ENCODE measurements around the gene SYNPR. TPM values are rescaled to one million over a fixed set of nuclear protein-coding genes. Genes with fewer than 3 reads are reported as not detected.

The SYNPR gene
- total RNA-seq, 4 donors from 2014 or later: 1.7 TPM; not detected in 3

DNA sequence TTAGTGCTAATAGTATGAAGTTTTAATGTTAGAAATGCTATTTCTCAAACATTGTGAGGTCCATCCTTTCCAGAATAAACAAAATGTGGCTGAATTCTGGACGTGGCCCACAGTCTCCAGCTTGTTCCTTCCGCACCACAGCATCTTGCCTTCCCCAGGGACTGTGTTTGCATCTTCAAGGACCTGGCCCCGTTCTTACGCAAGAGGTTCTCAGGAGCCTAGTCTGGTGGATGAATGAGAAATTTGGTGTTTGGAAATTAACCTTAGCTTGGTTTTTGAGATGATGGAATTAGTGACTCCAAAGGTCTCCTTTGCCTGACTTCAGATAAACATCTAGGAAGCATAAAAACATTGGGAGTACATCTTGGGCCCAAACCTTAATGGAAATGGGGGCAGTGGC, 18.1 kb downstream of the SYNPR start:
- TF ChIP-seq CTCF (IDR thresholded peaks at IDR 0.05) (no peak), POLR2A (IDR thresholded peaks at IDR 0.05) (no peak)
- H3K4me3 ChIP-seq: no peak overlapping the region
- no peak for DNase-seq
- intact Hi-C loops (cut with DNase I; ENCODE audit: low total_unique reads): no loop called here
- no peaks in the 10 kb centered on the region for H3K4me1 ChIP-seq
- H3K36me3 ChIP-seq: no peaks in the 10 kb centered on the region
- no peak overlapping the region for H3K27ac ChIP-seq
- H3K9me3 ChIP-seq: no peaks in the 10 kb centered on the region
- H3K27me3 ChIP-seq: no peaks in the 10 kb centered on the region

DNA sequence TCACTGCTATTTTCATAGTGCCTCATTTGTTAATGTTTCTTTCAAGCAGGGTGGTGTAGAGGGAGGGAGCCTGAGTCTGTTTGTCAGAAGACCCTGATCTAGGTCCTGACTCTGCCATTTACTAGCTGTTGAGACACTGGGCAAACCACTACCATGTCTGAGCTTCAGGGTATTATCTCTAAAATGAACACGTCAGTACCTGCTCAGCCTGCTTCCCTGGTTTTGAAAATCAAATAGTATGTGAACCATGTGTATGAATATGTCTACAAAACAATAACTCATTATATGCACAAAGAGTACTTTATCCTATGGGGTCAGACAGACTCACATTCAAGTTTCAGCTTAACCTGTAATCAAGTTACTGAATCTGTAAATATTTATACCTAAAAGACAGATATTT, 25.1 kb downstream of the SYNPR start:
- DNase-seq: no peak
- Histone ChIP-seq H3K9me3 (no peaks in the 10 kb centered on the region), H3K36me3 (no peaks in the 10 kb centered on the region), H3K4me1 (no peaks in the 10 kb centered on the region), H3K4me3 (no peak overlapping the region), H3K27ac (no peak overlapping the region), H3K27me3 (no peaks in the 10 kb centered on the region)
- intact Hi-C loops (cut with DNase I; ENCODE audit: low total_unique reads): no loop called here
- no peak for TF ChIP-seq CTCF (IDR thresholded peaks at IDR 0.05)
- no peak for TF ChIP-seq POLR2A (IDR thresholded peaks at IDR 0.05)

DNA sequence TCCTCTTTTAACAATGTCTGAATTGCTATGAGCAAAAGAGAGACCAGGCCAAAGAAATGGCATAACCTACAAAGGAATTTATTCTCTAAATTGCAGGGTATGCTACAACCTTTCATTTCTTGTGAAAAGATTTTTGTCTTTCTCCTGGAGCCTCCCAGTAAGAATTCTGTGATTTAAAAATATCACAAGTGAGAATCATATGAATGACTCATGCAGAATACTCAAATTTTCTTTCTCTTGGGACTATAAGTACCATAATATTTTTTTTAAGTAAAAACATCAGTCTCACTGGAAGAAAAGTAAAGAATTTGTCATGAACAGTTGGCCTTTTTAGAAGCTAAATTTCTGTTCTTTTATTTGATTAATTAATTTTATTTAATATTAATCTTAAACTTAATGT, 26.3 kb downstream of the SYNPR start:
- no peaks in the 10 kb centered on the region for H3K36me3 ChIP-seq
- no peak overlapping the region for H3K4me3 ChIP-seq
- TF ChIP-seq CTCF (IDR thresholded peaks at IDR 0.05) (no peak), POLR2A (IDR thresholded peaks at IDR 0.05) (no peak)
- H3K9me3 ChIP-seq: no peaks in the 10 kb centered on the region
- intact Hi-C loops (cut with DNase I; ENCODE audit: low total_unique reads): no loop called here
- no peaks in the 10 kb centered on the region for H3K4me1 ChIP-seq
- H3K27ac ChIP-seq: no peak overlapping the region
- DNase-seq: no peak
- H3K27me3 ChIP-seq: no peaks in the 10 kb centered on the region

- no peak for DNase-seq
- Histone ChIP-seq H3K9me3 (no peaks in the 10 kb centered on the region), H3K36me3 (no peaks in the 10 kb centered on the region), H3K27ac (no peak overlapping the region), H3K4me1 (no peaks in the 10 kb centered on the region), H3K27me3 (no peaks in the 10 kb centered on the region), H3K4me3 (no peak overlapping the region)
- TF ChIP-seq POLR2A (IDR thresholded peaks at IDR 0.05) (no peak), CTCF (IDR thresholded peaks at IDR 0.05) (no peak)
- intact Hi-C loops (cut with DNase I; ENCODE audit: low total_unique reads): no loop called here
These were observed 30.0 kb downstream of the SYNPR start for GRCh38 chr3:63308072-63308471.

GRCh38 chr3:63309768-63310167, 31.7 kb downstream of the SYNPR start:
- no peak overlapping the region for H3K27ac ChIP-seq
- no peaks in the 10 kb centered on the region for H3K36me3 ChIP-seq
- H3K27me3 ChIP-seq: no peaks in the 10 kb centered on the region
- H3K9me3 ChIP-seq: no peaks in the 10 kb centered on the region
- TF ChIP-seq CTCF (IDR thresholded peaks at IDR 0.05) (no peak), POLR2A (IDR thresholded peaks at IDR 0.05) (no peak)
- no peak overlapping the region for H3K4me3 ChIP-seq
- no peak for DNase-seq
- intact Hi-C loops (cut with DNase I; ENCODE audit: low total_unique reads): no loop called here
- H3K4me1 ChIP-seq: no peaks in the 10 kb centered on the region
